ENCODE data around the gene CCNY.

Gene CCNY

GRCh38 chr10:35379226-35380137 lies 43.2 kb downstream of the CCNY start:
- DNase-seq, result no peak
- Histone ChIP-seq H3F3A (ENCODE audit: insufficient read depth, low read length) (no peaks in the 10 kb centered on the region), H3K27me3 (replicated peaks; ENCODE audit: insufficient read depth, low read length) (no peaks in the 10 kb centered on the region), H4K20me1 (ENCODE audit: insufficient read depth, low read length) (no peaks in the 10 kb centered on the region), H2AFZ (ENCODE audit: low read length) (no peak overlapping the region), H3K4me1 (ENCODE audit: low read length) (no peaks in the 10 kb centered on the region), H3K9me2 (replicated peaks; ENCODE audit: insufficient read depth, low read length) (no peaks in the 10 kb centered on the region), H3K27ac (ENCODE audit: low read length) (no peak overlapping the region), H3K79me2 (ENCODE audit: low read length) (peaks cover 83% of the 10 kb centered on the region), H3K9ac (ENCODE audit: low read length) (no peak overlapping the region), H3K4me2 (ENCODE audit: low read depth, low read length) (no peak overlapping the region), H3K9me3 (replicated peaks; ENCODE audit: insufficient read depth, low read length) (no peaks in the 10 kb centered on the region), H3K36me3 (replicated peaks; ENCODE audit: insufficient read depth, low read length) (no peaks in the 10 kb centered on the region), H3K4me3 (ENCODE audit: low read length) (no peak overlapping the region)
- TF ChIP-seq EZH2phosphoT487 (IDR thresholded peaks at IDR 0.05; ENCODE audit: low read length), result no peak
- no peak for TF ChIP-seq EZH2 (optimal IDR thresholded peaks at IDR 0.05; ENCODE audit: low read depth, low read length)
- no peak for TF ChIP-seq CTCF (IDR thresholded peaks at IDR 0.05; ENCODE audit: low read length)

- no peak for TF ChIP-seq EZH2phosphoT487 (IDR thresholded peaks at IDR 0.05; ENCODE audit: low read length)
- TF ChIP-seq CTCF (IDR thresholded peaks at IDR 0.05; ENCODE audit: low read length), result no peak
- TF ChIP-seq EZH2 (optimal IDR thresholded peaks at IDR 0.05; ENCODE audit: low read depth, low read length), result no peak
- Histone ChIP-seq H3K9me2 (replicated peaks; ENCODE audit: insufficient read depth, low read length) (no peaks in the 10 kb centered on the region), H3K27ac (ENCODE audit: low read length) (no peak overlapping the region), H3F3A (ENCODE audit: insufficient read depth, low read length) (no peaks in the 10 kb centered on the region), H3K4me2 (ENCODE audit: low read depth, low read length) (no peak overlapping the region), H3K4me1 (ENCODE audit: low read length) (no peaks in the 10 kb centered on the region), H3K36me3 (replicated peaks; ENCODE audit: insufficient read depth, low read length) (no peaks in the 10 kb centered on the region), H3K9ac (ENCODE audit: low read length) (no peak overlapping the region), H3K9me3 (replicated peaks; ENCODE audit: insufficient read depth, low read length) (no peaks in the 10 kb centered on the region), H3K27me3 (replicated peaks; ENCODE audit: insufficient read depth, low read length) (no peaks in the 10 kb centered on the region), H2AFZ (ENCODE audit: low read length) (no peak overlapping the region), H3K4me3 (ENCODE audit: low read length) (no peak overlapping the region), H4K20me1 (ENCODE audit: insufficient read depth, low read length) (no peaks in the 10 kb centered on the region), H3K79me2 (ENCODE audit: low read length) (peaks cover 82% of the 10 kb centered on the region)
- no peak for DNase-seq
Measured at GRCh38 chr10:35382096-35382495, 45.8 kb downstream of the CCNY start.

- Histone ChIP-seq H3K9ac (ENCODE audit: low read length) (no peak overlapping the region), H3K4me1 (ENCODE audit: low read length) (no peaks in the 10 kb centered on the region), H3K36me3 (replicated peaks; ENCODE audit: insufficient read depth, low read length) (no peaks in the 10 kb centered on the region), H3K4me2 (ENCODE audit: low read depth, low read length) (no peak overlapping the region), H3K79me2 (ENCODE audit: low read length) (peaks cover 82% of the 10 kb centered on the region), H4K20me1 (ENCODE audit: insufficient read depth, low read length) (no peaks in the 10 kb centered on the region), H2AFZ (ENCODE audit: low read length) (no peak overlapping the region), H3K4me3 (ENCODE audit: low read length) (no peak overlapping the region), H3K27me3 (replicated peaks; ENCODE audit: insufficient read depth, low read length) (no peaks in the 10 kb centered on the region), H3F3A (ENCODE audit: insufficient read depth, low read length) (no peaks in the 10 kb centered on the region), H3K27ac (ENCODE audit: low read length) (no peak overlapping the region), H3K9me3 (replicated peaks; ENCODE audit: insufficient read depth, low read length) (no peaks in the 10 kb centered on the region), H3K9me2 (replicated peaks; ENCODE audit: insufficient read depth, low read length) (no peaks in the 10 kb centered on the region)
- TF ChIP-seq EZH2 (optimal IDR thresholded peaks at IDR 0.05; ENCODE audit: low read depth, low read length) (no peak), EZH2phosphoT487 (IDR thresholded peaks at IDR 0.05; ENCODE audit: low read length) (no peak), CTCF (IDR thresholded peaks at IDR 0.05; ENCODE audit: low read length) (no peak)
- no peak for DNase-seq
Measured at GRCh38 chr10:35384265-35384868, 48.1 kb downstream of the CCNY start.

Data from MM.1S (cell line).